Activated naive CD8-positive, alpha-beta T cell (primary cell): ENCODE data around the gene RPRD1A.
"Not testable (repeated sequence)": the region's sequence is repeated elsewhere in the genome, so short reads cannot be mapped to it uniquely, and the experiment has no call there.

Experiments
- H3K27ac Mint-ChIP-seq: one replicate; pipeline ENCODE4 v1.8.0; 2021; ENCODE audit warnings: mixed read lengths
- H3K27me3 Mint-ChIP-seq: one replicate; pipeline ENCODE4 v1.8.0; 2021; ENCODE audit warnings: mixed read lengths
- H3K36me3 Mint-ChIP-seq: one replicate; pipeline ENCODE4 v1.8.0; 2021; ENCODE audit warnings: mixed read lengths
- H3K4me1 Mint-ChIP-seq: one replicate; pipeline ENCODE4 v1.8.0; 2021; ENCODE audit warnings: low read depth, mixed read lengths
- H3K4me3 Mint-ChIP-seq: one replicate; pipeline ENCODE4 v1.8.0; 2021; ENCODE audit warnings: mild to moderate bottlenecking, mixed read lengths
- H3K9me3 Mint-ChIP-seq: one replicate; pipeline ENCODE4 v1.8.0; 2021; ENCODE audit warnings: low read depth, mixed read lengths

Gene RPRD1A

DNA sequence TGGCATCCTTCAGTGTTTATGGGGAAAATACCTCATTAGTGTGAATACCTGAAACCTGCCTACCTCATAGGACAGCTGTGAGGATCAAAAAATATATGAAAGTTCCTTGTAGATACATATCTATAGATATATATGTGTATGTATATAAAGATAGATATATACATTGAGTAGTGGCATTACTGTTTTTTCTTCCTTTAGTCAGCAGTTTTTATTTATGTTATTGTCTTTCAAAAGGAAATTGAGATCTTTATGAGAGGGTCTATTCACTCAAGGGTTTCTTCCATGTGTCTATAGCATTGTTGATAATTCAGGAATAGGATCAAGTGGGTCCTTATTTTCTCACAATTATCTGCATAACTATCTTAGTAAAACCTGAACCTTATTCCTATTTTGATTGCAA is 88.2 kb downstream of the RPRD1A start:
- H3K4me3 Mint-ChIP-seq: no peak overlapping the region
- H3K27me3 Mint-ChIP-seq: no peaks in the 10 kb centered on the region
- H3K27ac Mint-ChIP-seq: no peak overlapping the region
- H3K36me3 Mint-ChIP-seq: peaks cover 36% of the 10 kb centered on the region
- peaks cover 12% of the 10 kb centered on the region for H3K9me3 Mint-ChIP-seq
- peaks cover 18% of the 10 kb centered on the region for H3K4me1 Mint-ChIP-seq

DNA sequence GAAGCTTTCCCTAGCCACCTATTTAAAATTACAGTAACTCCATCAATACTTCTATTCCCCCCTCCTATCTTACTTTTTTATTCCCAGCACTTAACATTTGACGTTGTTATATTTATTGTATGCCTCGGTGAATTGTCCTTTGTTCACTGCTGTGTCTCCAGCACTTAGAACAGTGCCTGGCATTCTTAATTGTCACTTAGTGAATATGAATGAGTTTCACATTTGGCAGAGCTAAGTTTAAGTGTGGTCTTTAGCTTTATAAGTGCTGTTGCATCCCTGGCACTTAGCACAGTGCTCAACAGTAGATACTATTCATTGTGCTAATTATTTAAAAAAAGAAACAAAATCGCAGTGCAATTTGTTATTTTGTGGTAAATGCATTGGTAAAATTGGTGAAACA is 93.2 kb downstream of the RPRD1A start:
- H3K4me3 Mint-ChIP-seq: peak overlapping the region; percentile 98
- H3K27me3 Mint-ChIP-seq: no peaks in the 10 kb centered on the region
- H3K4me1 Mint-ChIP-seq: peaks cover 52% of the 10 kb centered on the region
- peaks cover 20% of the 10 kb centered on the region for H3K36me3 Mint-ChIP-seq
- H3K27ac Mint-ChIP-seq: peak overlapping the region; percentile 83
- no peaks in the 10 kb centered on the region for H3K9me3 Mint-ChIP-seq

DNA sequence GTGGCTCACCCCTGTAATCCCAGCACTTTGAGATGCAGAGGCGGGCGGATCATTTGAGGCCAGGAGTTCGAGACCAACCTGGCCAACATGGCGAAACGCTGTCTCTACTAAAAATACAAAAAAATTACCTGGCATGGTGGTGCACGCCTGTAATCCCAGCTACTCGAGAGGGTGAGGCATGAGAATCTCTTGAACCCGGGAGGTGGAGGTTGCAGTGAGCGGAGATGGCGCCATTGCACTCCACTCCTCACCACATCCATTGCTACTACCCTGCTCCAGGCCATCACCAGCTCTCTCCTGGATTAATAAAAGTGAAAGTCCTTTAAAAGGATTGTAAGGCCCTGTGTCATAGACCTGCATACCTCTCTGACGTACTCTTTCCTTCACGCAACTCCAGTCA is 93.7 kb downstream of the RPRD1A start:
- peaks cover 58% of the 10 kb centered on the region for H3K4me1 Mint-ChIP-seq
- H3K27me3 Mint-ChIP-seq: no peaks in the 10 kb centered on the region
- peaks cover 18% of the 10 kb centered on the region for H3K36me3 Mint-ChIP-seq
- peak overlapping the region; percentile 98 for H3K4me3 Mint-ChIP-seq
- H3K9me3 Mint-ChIP-seq: no peaks in the 10 kb centered on the region
- H3K27ac Mint-ChIP-seq: peak overlapping the region; percentile 83

DNA sequence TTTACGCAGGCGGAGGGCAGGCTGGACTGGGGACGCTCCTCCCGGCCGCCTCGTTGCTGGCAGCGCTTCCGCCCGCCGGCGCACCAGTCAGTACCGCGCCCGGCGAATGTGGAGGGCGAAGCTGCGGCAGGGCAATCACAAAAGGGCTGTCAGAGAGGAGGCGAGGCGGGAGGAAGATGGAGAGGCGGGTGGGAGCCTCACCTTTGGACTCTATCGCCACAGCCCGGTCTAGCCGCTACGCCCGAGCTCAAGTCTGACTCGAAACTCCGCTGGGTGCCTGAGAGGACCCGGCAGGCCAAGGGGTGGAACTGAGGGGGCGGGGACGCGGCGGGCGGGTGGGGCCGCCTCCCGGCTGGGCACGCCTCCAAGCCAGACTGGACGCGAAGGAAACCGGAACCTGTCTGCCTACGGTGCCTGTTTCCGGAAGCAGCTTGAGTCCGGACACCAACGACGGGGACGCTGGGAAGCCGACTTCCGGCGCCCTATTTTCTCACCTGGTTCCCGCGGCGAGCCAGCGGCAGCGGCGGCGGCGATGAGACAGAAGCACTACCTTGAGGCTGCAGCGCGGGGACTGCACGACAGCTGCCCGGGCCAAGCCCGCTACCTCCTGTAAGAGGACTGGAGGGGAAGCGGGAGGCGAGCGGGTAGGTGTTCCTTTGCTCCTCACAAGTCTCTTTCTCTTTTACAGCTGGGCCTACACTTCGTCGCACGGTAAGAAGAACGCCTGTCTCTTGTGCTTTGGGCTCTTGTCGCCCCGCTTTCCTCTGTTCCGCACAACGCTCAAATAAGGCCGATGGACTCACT is 95.0 kb downstream of the RPRD1A start, which contains the start of gene RMP24:
Gene RMP24 (plus strand): TSS at position 483 of the 804 bp plus-strand sequence.
- Mint-ChIP-seq H3K27ac (peak within 1 kb of the TSS; percentile 95), H3K36me3 (peaks cover 9% of the 10 kb centered on the region), H3K27me3 (no peaks in the 10 kb centered on the region), H3K4me1 (peaks cover 68% of the 10 kb centered on the region), H3K9me3 (no peaks in the 10 kb centered on the region), H3K4me3 (peak within 1 kb of the TSS; percentile 98)

DNA sequence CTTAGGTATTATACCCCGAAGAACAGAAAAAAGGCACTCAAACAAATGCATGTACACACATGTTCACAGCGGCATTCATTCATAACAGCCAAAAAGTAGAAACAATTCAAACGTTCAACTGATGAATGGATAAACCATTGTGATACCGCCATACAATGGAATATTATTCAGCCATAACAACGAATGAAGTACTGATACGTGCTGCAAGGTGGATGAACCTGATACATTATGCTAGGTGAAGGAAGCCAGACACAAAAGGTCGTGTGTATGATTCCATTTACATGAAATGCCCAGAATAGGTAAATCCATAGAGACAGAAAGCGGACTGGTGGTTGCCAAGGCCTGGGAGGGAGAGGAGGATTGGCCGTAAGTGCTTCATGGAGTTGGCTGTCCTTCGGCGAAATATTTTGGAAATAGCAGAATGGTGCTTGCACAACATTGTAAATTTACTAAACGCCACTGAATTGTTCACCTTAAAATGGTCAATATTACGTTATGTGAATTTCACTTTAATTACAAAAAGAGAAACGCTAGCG is 95.6 kb downstream of the RPRD1A start:
- Mint-ChIP-seq H3K36me3 (peaks cover 9% of the 10 kb centered on the region), H3K27me3 (no peaks in the 10 kb centered on the region), H3K4me1 (peaks cover 66% of the 10 kb centered on the region), H3K9me3 (no peaks in the 10 kb centered on the region), H3K4me3 (peak overlapping the region; percentile 98), H3K27ac (peak overlapping the region; percentile 95)

DNA sequence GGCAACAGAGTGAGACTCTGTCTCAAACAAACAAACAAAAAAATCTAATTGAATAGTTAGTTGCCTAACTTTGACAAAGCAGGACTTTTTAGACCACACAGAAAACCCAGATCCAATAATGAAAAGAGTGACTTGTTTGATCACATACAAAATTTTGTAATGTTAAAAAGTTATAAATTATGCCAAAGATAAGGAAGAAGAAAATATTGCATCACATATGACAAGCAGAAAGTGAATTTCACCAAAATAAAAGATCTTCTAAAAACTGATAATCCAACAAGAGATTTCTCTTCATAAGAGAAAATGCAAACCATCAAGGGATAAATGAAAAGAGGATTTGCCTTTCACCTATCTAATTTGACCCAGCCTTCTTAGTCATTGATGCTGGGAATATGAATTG is 97.7 kb downstream of the RPRD1A start:
- peaks cover 54% of the 10 kb centered on the region for H3K4me1 Mint-ChIP-seq
- no peaks in the 10 kb centered on the region for H3K27me3 Mint-ChIP-seq
- H3K9me3 Mint-ChIP-seq: no peaks in the 10 kb centered on the region

DNA sequence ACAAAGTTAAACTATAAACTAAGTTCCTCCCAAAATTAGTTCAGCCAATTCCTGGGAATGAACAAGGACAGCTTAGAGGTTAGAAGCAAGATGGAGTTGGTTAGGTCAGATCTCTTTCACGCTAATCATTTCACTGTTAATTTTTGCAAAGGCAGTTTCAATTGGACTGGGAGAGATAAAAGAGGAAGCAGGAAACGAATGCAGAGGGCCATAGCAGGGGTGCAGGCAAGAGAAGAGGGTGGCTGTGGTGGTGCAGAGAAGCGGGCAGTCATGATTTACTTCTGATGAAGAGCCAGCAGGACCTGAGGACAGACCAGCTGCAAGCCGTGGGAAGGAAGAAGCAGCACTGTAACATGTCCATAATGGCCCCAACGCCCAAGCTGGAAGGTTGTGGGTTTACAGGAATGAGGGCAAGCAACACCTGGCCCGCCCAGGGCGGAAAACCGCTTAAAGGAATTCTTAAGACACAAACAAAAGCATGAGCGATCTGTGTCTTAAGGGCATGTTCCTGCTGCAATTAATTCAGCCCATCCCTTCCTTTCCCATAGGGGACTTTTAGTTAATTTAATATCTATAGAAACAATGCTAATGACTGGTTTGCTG is 99.0 kb downstream of the RPRD1A start:
- H3K27me3 Mint-ChIP-seq: no peaks in the 10 kb centered on the region
- peak overlapping the region; percentile 47 for H3K27ac Mint-ChIP-seq
- H3K4me1 Mint-ChIP-seq: peaks cover 43% of the 10 kb centered on the region
- H3K4me3 Mint-ChIP-seq: no peak overlapping the region
- H3K9me3 Mint-ChIP-seq: no peaks in the 10 kb centered on the region
- peaks cover 2% of the 10 kb centered on the region for H3K36me3 Mint-ChIP-seq

More for the DNA sequence above, 97.7 kb downstream of the RPRD1A start:
- H3K27ac Mint-ChIP-seq: peak overlapping the region; percentile 96
- H3K4me3 Mint-ChIP-seq: peak overlapping the region; percentile 55
- H3K36me3 Mint-ChIP-seq: peaks cover 3% of the 10 kb centered on the region

DNA sequence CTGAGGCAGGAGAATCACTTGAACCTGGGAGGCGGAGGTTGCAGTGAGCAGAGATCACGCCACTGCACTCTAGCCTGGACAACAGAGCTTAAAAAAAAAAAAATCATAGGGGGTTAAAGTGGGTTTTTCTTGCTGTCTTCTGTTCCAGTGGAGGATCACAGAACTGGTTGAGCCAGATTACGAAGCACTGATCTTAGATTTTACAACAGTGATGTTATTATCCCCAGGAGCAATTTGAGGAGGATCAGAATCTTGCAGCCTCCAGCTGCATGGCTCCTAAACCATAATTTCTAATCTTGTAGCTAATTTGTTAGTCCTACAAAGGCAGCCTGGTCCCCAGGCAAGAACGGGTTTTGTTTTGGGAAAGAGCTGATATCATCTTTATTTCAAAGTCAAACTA is 99.5 kb downstream of the RPRD1A start:
- H3K36me3 Mint-ChIP-seq, H3K27me3 Mint-ChIP-seq, H3K9me3 Mint-ChIP-seq, H3K4me3 Mint-ChIP-seq: not testable (repeated sequence)
- H3K4me1 Mint-ChIP-seq: peaks cover 37% of the 10 kb centered on the region
- H3K27ac Mint-ChIP-seq: peak overlapping the region; percentile 47

DNA sequence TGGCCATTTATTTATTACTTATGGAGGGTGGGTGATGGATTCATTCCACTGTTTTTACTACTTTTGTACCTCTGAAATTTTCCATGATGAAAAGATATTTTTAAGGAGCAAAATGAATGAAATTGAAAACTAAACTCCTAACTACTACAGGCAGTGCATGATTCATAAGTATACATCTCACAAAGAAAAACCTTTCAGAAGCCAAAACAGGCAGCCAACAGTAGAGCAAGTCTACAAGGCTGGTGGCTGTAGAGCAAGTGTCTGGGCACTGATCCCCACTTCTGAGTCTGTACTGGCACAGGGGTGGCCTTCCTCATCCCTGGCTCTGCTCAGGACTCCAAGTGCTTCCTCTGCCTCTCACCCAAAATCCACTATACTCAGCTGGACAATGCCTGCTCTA is 103.0 kb downstream of the RPRD1A start:
- H3K4me1 Mint-ChIP-seq: peaks cover 15% of the 10 kb centered on the region
- H3K27me3 Mint-ChIP-seq: peaks cover 3% of the 10 kb centered on the region
- peaks cover under 1% of the 10 kb centered on the region for H3K9me3 Mint-ChIP-seq
- no peak overlapping the region for H3K4me3 Mint-ChIP-seq
- H3K27ac Mint-ChIP-seq: no peak overlapping the region
- H3K36me3 Mint-ChIP-seq: peaks cover 2% of the 10 kb centered on the region

DNA sequence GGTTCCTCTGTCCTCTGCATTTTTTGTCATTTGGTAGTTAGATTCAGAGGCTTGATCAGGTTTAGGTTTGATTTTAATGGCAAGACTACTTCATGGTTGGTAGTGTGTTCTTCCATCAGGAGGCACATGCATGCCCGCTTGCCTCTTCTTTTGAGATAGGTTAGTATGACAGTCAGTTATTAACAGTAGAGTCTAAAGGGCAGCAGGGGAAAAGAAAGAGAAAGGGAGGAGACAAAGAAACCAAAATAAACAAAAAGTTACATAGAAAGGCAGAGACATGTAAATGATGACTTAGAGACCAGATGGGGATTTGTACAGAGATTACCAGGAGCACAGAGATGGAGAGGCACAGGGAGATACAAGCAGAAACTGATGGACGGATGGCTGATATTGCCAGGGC is 105.0 kb downstream of the RPRD1A start:
- peaks cover 9% of the 10 kb centered on the region for H3K27me3 Mint-ChIP-seq

DNA sequence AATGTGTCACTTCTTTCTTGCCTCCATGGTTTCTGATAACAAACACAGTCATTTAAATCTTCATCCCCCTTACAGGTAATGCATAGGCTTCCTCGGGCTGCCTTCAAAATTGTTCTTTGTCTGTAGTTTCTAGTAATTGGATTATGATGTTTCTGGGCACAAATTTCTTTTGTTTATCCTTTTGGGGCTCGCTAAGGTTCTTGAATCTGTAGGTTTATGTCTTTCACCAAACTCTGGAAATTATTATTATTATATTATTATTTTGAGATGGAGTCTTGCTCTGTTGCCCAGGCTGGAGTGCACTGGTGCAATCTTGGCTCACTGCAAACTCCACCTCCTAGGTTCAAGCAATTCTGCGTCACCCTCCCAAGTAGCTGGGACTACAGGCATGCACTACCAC is 111.1 kb downstream of the RPRD1A start:
- H3K4me3 Mint-ChIP-seq: no peak overlapping the region
- H3K4me1 Mint-ChIP-seq: no peaks in the 10 kb centered on the region
- H3K36me3 Mint-ChIP-seq: peaks cover 6% of the 10 kb centered on the region
- H3K27me3 Mint-ChIP-seq: peaks cover 25% of the 10 kb centered on the region
- H3K9me3 Mint-ChIP-seq: peaks cover 6% of the 10 kb centered on the region
- H3K27ac Mint-ChIP-seq: no peak overlapping the region

More for the DNA sequence above, 105.0 kb downstream of the RPRD1A start:
- Mint-ChIP-seq H3K9me3 (peaks cover 6% of the 10 kb centered on the region), H3K4me3 (no peak overlapping the region), H3K4me1 (no peaks in the 10 kb centered on the region), H3K27ac (no peak overlapping the region), H3K36me3 (peaks cover 5% of the 10 kb centered on the region)

DNA sequence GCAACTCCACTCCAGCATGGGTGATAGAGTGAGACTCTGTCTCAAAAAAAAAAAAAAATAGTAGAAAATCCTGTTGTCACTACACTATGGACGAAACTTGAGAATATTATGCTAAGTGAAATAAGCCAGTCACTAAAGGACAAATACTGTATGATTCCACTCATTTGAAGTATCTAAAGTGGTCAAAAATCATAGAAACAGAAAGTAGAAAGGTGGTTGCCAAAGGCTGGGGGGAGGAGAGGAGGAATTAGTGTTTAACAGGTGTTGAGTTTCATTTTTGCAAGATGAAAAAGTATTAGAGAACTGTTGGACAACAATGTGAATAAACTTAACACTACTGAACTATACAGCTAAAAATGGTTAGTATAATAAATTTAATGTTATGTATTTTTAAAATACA is 113.7 kb downstream of the RPRD1A start:
- Mint-ChIP-seq H3K9me3 (no peaks in the 10 kb centered on the region), H3K36me3 (peaks cover 5% of the 10 kb centered on the region), H3K4me1 (peaks cover 11% of the 10 kb centered on the region), H3K4me3 (no peak overlapping the region), H3K27ac (no peak overlapping the region), H3K27me3 (peaks cover 27% of the 10 kb centered on the region)

DNA sequence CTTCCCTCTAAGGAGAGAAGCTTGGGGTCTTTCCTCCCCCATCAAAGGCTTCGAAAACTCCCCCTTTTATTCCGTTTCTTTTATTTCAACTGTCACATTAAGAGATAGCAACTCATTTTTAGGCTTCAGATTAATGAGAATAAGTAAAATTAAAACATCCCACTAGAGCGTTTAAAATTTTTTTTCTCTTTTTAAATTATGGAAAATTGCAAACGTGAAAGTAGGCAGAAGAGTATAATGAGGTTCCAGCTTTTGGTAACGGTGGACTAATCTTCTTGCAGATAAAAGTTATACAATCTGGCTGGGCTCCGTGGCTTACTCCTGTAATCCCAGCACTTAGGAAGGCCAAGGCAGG is 116.8 kb downstream of the RPRD1A start:
- Mint-ChIP-seq H3K9me3 (no peaks in the 10 kb centered on the region), H3K4me1 (peaks cover 11% of the 10 kb centered on the region), H3K27me3 (peaks cover 18% of the 10 kb centered on the region), H3K27ac (no peak overlapping the region), H3K4me3 (peak overlapping the region; percentile 87), H3K36me3 (peaks cover 5% of the 10 kb centered on the region)

DNA sequence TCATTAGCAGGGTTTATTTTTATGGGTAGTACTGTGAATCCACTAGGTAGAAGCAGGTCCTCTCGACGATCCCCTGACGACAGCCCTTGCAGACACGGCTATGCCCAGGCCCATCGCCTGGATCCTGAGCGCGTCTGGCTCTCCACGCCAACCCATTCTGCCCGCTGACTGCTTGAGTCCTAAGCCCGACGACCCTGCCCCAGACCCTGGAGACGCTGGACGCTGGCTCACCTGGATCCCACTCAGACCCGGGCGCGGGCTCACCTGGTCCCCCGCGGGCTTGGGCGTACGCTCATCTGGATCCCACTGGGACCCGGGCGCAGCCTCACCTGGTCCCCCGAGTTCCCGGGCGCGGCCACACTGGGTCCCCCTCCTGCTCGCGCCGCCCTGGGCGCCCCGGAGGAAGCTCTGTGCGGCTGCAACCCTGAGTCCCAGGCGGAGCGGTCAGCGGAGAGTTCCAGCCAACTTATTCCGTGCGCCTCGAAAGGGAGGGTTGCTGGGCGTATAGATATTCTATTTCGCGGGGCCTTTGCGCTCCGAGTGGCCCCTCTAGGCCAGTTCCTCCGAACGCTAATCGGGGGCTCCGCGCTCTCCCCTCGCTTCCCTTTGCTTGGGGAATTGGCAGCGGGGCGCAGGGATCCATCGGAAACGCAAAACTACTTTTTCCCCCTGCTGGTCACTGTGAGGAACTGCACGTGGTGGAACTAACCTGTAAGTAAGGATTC is 117.3 kb downstream of the RPRD1A start:
- Mint-ChIP-seq H3K27ac (no peak overlapping the region), H3K4me1 (peaks cover 11% of the 10 kb centered on the region), H3K4me3 (peak overlapping the region; percentile 87), H3K9me3 (no peaks in the 10 kb centered on the region), H3K36me3 (peaks cover 5% of the 10 kb centered on the region), H3K27me3 (peaks cover 17% of the 10 kb centered on the region)

DNA sequence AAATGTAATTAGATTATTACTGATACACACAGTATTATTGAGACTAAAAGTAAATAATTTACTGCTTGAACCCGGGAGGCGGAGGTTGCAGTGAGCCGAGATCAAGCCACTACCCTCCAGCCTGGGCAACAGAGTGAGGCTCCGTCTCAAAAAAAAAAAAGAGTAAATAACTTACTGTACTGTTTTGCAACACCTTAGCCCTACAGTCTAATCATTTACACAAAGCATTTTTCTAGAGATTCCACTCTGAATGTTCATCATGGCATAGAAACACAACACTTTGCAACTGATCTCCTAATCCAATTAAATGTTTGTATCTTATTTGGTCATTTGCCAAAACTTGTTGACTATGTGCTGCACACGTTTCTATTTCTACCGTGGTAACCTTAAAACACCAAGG is 118.3 kb downstream of the RPRD1A start:
- Mint-ChIP-seq H3K27ac (no peak overlapping the region), H3K36me3 (peaks cover 5% of the 10 kb centered on the region), H3K4me3 (peak overlapping the region; percentile 75), H3K9me3 (no peaks in the 10 kb centered on the region), H3K4me1 (peaks cover 11% of the 10 kb centered on the region), H3K27me3 (peaks cover 14% of the 10 kb centered on the region)
